ENCODE data around the gene ATP5PF.
"Not testable (repeated sequence)": the region's sequence is repeated elsewhere in the genome, so short reads cannot be mapped to it uniquely, and the experiment has no call there.

The ATP5PF gene

DNA sequence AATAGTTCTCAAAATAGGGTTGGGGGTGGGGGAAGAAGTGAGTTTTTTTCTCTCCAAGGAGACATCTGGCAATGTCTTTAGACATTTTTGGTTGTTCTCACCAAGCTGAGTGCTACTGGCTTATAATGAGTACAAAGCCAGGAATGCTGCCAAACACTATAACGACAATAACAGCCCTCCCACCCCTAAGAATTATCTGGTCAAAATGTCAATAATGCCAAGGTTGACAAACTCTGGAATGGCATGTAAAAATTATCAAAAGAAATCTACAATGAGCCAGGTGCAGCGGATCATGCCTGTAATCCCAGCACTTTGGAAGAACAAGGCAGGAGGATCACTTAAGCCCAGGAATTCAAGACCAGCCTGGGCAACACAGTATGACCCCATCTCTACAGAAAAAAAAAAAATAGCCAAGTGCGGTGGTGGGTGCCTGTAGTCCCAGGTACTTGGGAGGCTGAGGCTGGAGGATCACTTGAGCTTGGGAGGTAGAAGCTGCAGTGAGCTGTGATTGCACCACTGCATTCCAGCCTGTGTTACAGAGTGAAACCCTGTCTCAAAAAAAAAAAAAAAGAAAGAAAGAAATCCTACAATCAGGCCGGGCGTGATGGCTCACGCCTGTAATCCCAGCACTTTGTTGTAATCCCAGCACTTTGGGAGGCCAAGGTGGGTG lies 2.5 kb downstream of the ATP5PF start:
- DNase-seq (ENCODE audit: low spot score): no peak
- in situ Hi-C loops (cut with MboI; ENCODE audit: low pct_unique_long_range_greater_than_20kb, low sequenced_read_pairs, unreplicated experiment): no loop called here
- no peak for TF ChIP-seq CTCF (IDR thresholded peaks at IDR 0.05; ENCODE audit: extremely low read depth, insufficient read depth, missing control alignments)

GRCh38 chr21:25722631-25723030 lies 12.1 kb downstream of the ATP5PF start:
- in situ Hi-C loops (cut with MboI; ENCODE audit: low pct_unique_long_range_greater_than_20kb, low sequenced_read_pairs, unreplicated experiment): loop anchor here (10.0 kb wide), 1 partner anchor 118 kb away; the partner anchor contains the start of gene MRPL39
- no peak for DNase-seq (ENCODE audit: low spot score)
- no peak for TF ChIP-seq CTCF (IDR thresholded peaks at IDR 0.05; ENCODE audit: extremely low read depth, insufficient read depth, missing control alignments)

DNA sequence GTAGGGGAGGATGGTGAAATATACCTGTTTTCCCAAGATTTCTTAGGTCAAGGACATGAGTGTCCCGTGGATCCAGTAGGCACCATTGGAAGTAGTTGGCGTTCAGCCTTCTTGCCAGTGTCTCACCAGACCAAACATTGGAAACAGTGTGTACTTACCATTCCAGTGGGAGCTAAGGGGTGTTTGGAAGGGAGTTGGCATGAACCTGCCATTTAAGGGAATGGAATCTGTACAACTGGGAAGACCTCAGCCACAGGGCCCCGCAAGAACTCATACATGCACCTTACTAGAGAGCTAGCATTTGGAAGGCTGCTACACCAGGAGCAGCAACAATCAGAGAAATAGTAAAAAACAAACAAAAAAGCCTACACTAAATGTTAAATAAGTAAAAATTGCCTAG lies 12.7 kb downstream of the ATP5PF start:
- in situ Hi-C loops (cut with MboI; ENCODE audit: low pct_unique_long_range_greater_than_20kb, low sequenced_read_pairs, unreplicated experiment): loop anchor here (10.0 kb wide), 1 partner anchor 117 kb away; the partner anchor contains the start of gene MRPL39
- DNase-seq (ENCODE audit: low spot score): no peak
- no peak for TF ChIP-seq CTCF (IDR thresholded peaks at IDR 0.05; ENCODE audit: extremely low read depth, insufficient read depth, missing control alignments)

GRCh38 chr21:25717491-25718147 lies 17.1 kb downstream of the ATP5PF start:
- TF ChIP-seq CTCF (IDR thresholded peaks at IDR 0.05; ENCODE audit: extremely low read depth, insufficient read depth, missing control alignments): no peak
- DNase-seq (ENCODE audit: low spot score): no peak
- in situ Hi-C loops (cut with MboI; ENCODE audit: low pct_unique_long_range_greater_than_20kb, low sequenced_read_pairs, unreplicated experiment): no loop called here

DNA sequence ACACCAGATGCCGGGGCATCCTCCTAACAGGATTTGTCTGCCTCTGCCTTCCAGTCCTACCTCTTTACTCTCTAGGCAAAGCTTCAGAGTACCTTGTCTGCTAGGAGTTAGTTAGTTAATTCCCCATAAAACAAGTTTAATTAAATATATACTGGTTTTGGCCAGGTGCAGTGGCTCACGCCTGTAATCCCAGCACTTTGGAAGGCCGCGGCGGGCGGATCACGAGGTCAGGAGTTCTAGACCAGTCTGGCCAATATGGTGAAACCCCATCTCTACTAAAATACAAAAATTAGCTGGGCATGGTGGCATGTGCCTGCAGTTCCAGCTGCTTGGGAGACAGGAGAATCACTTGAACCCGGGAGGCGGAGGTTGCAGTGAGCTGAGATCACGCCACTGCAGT lies 20.6 kb downstream of the ATP5PF start:
- DNase-seq (ENCODE audit: low spot score); in situ Hi-C loops (cut with MboI; ENCODE audit: low pct_unique_long_range_greater_than_20kb, low sequenced_read_pairs, unreplicated experiment): not testable (repeated sequence)

- in situ Hi-C loops (cut with MboI; ENCODE audit: low pct_unique_long_range_greater_than_20kb, low sequenced_read_pairs, unreplicated experiment): no loop called here
These were observed 24.2 kb downstream of the ATP5PF start for GRCh38 chr21:25710550-25710949.

More at GRCh38 chr21:25710550-25710949, 24.2 kb downstream of the ATP5PF start:
- DNase-seq (ENCODE audit: low spot score): no peak
- no peak for TF ChIP-seq CTCF (IDR thresholded peaks at IDR 0.05; ENCODE audit: extremely low read depth, insufficient read depth, missing control alignments)

Measured in GM13977 (cell line).